ENCODE results near the gene AGMO. TPM values are rescaled to one million over a fixed set of nuclear protein-coding genes. Genes with fewer than 3 reads are reported as not detected.

AGMO gene
- total RNA-seq, 2 donors from 2014 or later = 0.27 to 13.5 TPM

DNA sequence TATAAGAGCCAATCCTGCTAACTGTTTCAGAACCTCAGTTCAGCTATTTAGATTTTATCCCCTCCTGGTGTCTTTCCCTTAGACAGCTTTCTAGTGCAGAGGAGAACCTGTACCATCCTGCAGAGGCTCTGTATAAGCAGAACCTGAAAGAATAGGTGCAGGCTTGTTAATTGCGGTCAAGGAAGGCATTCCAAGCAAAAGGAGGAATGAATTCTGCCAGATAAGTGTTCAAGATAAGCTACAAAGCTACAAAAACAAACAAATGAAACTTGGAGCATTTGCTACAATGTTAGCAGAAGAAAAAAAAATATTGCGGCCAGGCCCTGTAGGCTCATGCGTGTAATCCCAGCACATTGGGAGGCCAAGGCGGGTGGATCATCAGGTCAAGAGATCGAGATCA lies 32.6 kb upstream of the AGMO start:
- WGBS = 36% methylated on average over 5 of the region's 5 CpGs
- no peaks in the 10 kb centered on the region for H3K36me3 ChIP-seq
- no peaks in the 10 kb centered on the region for H3K4me1 ChIP-seq (replicated peaks)
- H3K27ac ChIP-seq = no peak overlapping the region
- no peak overlapping the region for H3K4me3 ChIP-seq
- intact Hi-C loops (cut with DNase I) = no loop called here
- no peaks in the 10 kb centered on the region for H3K27me3 ChIP-seq (replicated peaks; ENCODE audit: insufficient read depth)
- peak; percentile 9 for DNase-seq (ENCODE audit: low spot score)
- H3K9me3 ChIP-seq = no peaks in the 10 kb centered on the region
- TF ChIP-seq POLR2AphosphoS5 (IDR thresholded peaks at IDR 0.05) = peak; percentile 8
- no peak for TF ChIP-seq POLR2A (IDR thresholded peaks at IDR 0.05)
- TF ChIP-seq, protein P1, sequence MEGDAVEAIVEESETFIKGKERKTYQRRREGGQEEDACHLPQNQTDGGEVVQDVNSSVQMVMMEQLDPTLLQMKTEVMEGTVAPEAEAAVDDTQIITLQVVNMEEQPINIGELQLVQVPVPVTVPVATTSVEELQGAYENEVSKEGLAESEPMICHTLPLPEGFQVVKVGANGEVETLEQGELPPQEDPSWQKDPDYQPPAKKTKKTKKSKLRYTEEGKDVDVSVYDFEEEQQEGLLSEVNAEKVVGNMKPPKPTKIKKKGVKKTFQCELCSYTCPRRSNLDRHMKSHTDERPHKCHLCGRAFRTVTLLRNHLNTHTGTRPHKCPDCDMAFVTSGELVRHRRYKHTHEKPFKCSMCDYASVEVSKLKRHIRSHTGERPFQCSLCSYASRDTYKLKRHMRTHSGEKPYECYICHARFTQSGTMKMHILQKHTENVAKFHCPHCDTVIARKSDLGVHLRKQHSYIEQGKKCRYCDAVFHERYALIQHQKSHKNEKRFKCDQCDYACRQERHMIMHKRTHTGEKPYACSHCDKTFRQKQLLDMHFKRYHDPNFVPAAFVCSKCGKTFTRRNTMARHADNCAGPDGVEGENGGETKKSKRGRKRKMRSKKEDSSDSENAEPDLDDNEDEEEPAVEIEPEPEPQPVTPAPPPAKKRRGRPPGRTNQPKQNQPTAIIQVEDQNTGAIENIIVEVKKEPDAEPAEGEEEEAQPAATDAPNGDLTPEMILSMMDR (IDR thresholded peaks at IDR 0.05) = no peak

DNA sequence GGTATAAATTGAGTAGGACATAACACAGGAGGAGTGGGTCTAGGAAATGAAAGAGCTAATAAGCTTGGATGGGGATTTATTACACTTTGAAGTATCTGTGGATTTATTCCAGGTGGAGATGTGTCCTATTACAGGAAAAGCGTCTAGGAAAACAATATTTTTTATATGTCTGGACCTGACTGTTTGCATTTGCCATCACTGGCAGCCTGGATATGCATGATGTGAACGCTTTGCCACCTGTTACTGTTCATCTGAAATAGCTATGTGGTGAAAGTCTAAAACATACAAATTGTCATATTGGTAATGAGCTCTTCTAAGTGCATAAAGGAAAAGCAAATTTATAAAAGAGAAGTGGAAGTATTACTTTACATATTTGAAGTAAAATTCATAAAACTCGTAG lies 31.6 kb upstream of the AGMO start:
- 45% methylated on average over 3 of the region's 3 CpGs for WGBS
- intact Hi-C loops (cut with DNase I) = no loop called here
- no peaks in the 10 kb centered on the region for H3K36me3 ChIP-seq
- H3K27ac ChIP-seq = no peak overlapping the region
- H3K9me3 ChIP-seq = no peaks in the 10 kb centered on the region
- H3K4me1 ChIP-seq (replicated peaks) = no peaks in the 10 kb centered on the region
- no peak for DNase-seq (ENCODE audit: low spot score)
- H3K4me3 ChIP-seq = no peak overlapping the region
- no peaks in the 10 kb centered on the region for H3K27me3 ChIP-seq (replicated peaks; ENCODE audit: insufficient read depth)
- TF ChIP-seq, protein P1 (IDR thresholded peaks at IDR 0.05) = no peak
- TF ChIP-seq POLR2A (IDR thresholded peaks at IDR 0.05) = no peak
- no peak for TF ChIP-seq POLR2AphosphoS5 (IDR thresholded peaks at IDR 0.05)

DNA sequence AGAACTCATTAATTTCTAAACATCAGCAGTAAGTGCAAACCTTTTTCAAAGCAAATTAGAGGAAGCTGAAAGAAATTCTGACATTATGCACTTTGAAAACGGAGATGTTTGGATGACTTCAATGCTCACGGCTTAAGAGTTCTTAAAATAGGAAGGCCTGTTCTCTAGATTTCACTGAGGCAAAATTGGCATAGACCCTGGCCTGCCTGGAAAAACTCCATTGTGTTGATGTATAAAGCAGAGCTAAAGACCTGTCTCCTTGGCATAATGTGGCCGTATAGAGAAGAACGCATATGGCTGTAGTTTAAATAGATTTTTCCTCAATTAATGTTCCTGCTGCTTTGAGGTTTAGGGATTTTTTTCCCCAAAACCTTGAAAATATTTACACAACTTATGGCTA lies 24.5 kb upstream of the AGMO start:
- no peak overlapping the region for H3K4me3 ChIP-seq
- 91% methylated on average over 4 of the region's 4 CpGs for WGBS
- H3K4me1 ChIP-seq (replicated peaks) = no peaks in the 10 kb centered on the region

DNA sequence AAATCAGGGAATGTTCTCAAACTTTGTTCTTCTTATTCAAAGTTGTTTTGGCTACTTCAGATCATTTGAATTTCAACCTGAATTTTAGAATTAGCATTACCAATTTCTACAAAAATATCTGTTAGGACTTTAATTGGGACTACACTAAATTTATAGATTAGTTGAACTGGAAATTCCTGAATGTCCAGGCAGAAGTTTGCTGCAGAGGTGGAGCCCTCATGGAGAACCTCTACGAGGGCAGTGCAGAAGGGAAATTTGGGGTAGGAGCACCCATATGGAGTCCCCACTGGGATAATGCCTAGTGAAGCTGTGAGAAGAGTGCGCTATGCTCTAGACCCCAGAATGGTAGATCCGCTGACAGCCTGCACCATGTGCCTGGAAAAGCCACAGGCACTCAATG lies 22.8 kb upstream of the AGMO start:
- WGBS = 95% methylated on average over 3 of the region's 3 CpGs
- H3K9me3 ChIP-seq = no peaks in the 10 kb centered on the region
- H3K4me3 ChIP-seq = no peak overlapping the region
- no peaks in the 10 kb centered on the region for H3K27me3 ChIP-seq (replicated peaks; ENCODE audit: insufficient read depth)
- intact Hi-C loops (cut with DNase I) = no loop called here
- TF ChIP-seq POLR2AphosphoS5 (IDR thresholded peaks at IDR 0.05) (no peak), POLR2A (IDR thresholded peaks at IDR 0.05) (no peak)
- TF ChIP-seq, protein P1 (IDR thresholded peaks at IDR 0.05) = no peak
- no peak for DNase-seq (ENCODE audit: low spot score)
- H3K36me3 ChIP-seq = no peaks in the 10 kb centered on the region
- no peaks in the 10 kb centered on the region for H3K4me1 ChIP-seq (replicated peaks)
- H3K27ac ChIP-seq = no peak overlapping the region

More for the DNA sequence above, 24.5 kb upstream of the AGMO start:
- Histone ChIP-seq H3K27ac (no peak overlapping the region), H3K9me3 (no peaks in the 10 kb centered on the region), H3K27me3 (replicated peaks; ENCODE audit: insufficient read depth) (no peaks in the 10 kb centered on the region), H3K36me3 (no peaks in the 10 kb centered on the region)
- TF ChIP-seq, protein P1 (IDR thresholded peaks at IDR 0.05) = no peak
- TF ChIP-seq POLR2AphosphoS5 (IDR thresholded peaks at IDR 0.05) = no peak
- TF ChIP-seq POLR2A (IDR thresholded peaks at IDR 0.05) = no peak
- no peak for DNase-seq (ENCODE audit: low spot score)
- intact Hi-C loops (cut with DNase I) = no loop called here

DNA sequence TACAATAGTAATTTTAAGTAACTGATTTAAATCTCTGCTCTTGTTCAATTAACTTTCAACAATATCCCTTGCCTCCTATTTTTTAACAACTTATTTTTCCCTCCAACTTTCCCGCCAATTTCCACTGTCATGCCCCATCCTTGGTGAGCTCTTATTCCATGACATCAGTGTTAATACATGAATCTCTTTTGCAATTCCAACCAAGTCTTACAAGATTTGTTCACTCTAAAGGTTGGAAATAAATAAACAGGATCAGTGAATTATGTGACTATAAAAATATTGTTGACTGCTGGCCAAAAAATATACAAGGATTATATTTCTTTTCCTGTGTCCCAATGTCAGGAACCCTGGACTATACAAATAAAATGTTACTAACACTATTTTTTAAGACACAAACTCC lies 21.0 kb upstream of the AGMO start:
- H3K9me3 ChIP-seq = no peaks in the 10 kb centered on the region
- intact Hi-C loops (cut with DNase I) = no loop called here
- no peak overlapping the region for H3K4me3 ChIP-seq
- H3K27ac ChIP-seq = no peak overlapping the region
- no peaks in the 10 kb centered on the region for H3K36me3 ChIP-seq
- no peak for DNase-seq (ENCODE audit: low spot score)
- no peaks in the 10 kb centered on the region for H3K27me3 ChIP-seq (replicated peaks; ENCODE audit: insufficient read depth)
- TF ChIP-seq POLR2A (IDR thresholded peaks at IDR 0.05) (no peak), POLR2AphosphoS5 (IDR thresholded peaks at IDR 0.05) (no peak)
- TF ChIP-seq, protein P1 (IDR thresholded peaks at IDR 0.05) = no peak
- WGBS = 79% methylated on average over 1 of the region's 1 CpG
- no peaks in the 10 kb centered on the region for H3K4me1 ChIP-seq (replicated peaks)

Measured in prostate gland (tissue), 2 donors.